ENCODE results near the gene GLIS2.

GLIS2 gene

DNA sequence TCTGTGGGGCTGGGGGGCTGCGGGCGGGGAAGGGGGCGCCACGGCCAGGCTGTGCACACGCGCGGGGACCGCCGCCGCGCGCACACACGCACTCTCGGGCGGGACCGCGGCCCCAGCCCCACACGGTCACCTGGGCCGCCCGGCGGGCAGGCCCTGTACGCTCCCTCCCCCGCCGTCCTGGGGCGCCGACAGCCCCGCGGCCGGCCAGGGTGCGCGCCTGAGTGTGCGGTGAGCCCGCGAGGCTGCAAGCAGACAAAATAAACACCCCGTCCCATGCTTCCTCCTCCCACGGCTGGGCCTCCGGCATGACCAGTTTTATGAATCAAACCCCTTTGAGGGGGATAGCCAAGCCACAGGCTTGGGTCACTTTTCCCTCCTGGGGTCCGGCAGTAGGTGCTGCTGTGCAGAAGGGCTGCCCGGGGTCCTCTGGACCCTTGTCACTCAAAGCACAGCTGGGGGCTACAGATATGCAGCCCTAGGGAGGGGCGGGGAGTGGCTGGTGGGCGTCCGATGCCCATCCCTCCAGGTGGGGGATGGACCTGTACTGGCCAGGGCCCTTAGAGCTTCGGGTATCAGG lies 56.2 kb downstream of the GLIS2 start:
- Mint-ChIP-seq H3K27ac (no peak overlapping the region), H3K27me3 (ENCODE audit: low read depth, poor library complexity) (no peaks in the 10 kb centered on the region), H3K36me3 (ENCODE audit: low read depth) (no peaks in the 10 kb centered on the region), H3K4me1 (peaks cover 70% of the 10 kb centered on the region), H3K9me3 (no peaks in the 10 kb centered on the region), H3K4me3 (peak overlapping the region; percentile 90)
- no peak for DNase-seq
- TF ChIP-seq, protein P1, sequence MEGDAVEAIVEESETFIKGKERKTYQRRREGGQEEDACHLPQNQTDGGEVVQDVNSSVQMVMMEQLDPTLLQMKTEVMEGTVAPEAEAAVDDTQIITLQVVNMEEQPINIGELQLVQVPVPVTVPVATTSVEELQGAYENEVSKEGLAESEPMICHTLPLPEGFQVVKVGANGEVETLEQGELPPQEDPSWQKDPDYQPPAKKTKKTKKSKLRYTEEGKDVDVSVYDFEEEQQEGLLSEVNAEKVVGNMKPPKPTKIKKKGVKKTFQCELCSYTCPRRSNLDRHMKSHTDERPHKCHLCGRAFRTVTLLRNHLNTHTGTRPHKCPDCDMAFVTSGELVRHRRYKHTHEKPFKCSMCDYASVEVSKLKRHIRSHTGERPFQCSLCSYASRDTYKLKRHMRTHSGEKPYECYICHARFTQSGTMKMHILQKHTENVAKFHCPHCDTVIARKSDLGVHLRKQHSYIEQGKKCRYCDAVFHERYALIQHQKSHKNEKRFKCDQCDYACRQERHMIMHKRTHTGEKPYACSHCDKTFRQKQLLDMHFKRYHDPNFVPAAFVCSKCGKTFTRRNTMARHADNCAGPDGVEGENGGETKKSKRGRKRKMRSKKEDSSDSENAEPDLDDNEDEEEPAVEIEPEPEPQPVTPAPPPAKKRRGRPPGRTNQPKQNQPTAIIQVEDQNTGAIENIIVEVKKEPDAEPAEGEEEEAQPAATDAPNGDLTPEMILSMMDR (IDR thresholded peaks at IDR 0.05), result no peak

DNA sequence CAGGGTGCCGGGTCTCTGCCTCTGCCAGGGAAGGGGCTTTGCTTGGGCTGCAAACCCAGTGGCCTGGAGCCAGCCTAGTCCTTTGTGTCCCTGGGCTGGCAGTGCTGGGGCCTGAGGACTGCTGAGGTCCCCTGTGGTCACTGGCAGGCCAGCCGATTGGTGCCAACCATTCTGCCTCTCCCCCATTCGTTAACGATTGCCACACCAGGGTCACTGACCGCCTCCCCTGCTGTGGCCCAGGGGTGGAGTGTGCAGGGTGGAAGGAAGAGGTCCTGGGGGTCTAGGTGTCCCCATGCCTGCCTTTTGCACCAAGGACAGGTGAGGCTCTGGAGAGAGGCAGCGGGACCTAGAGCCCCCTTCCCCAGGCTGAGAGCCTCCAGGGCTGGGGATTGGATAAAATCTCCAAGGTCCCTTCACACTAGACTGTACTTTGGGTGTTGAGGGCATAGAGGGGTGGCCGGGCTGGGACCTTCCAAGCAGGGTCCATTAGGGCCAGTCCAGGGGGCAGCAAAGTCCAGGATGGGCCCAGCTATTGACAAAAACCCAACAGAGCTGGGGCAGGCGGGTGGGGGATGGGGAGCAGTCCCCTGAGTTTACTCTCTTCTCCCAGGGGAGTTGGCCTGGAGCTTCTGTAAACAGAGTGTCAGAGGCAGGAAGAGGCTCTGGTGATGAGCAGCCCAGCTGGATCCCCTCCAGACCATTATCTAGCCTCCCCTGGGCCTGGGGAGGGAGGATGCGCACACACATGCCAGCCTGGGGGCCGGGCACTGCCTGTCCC lies 56.9 kb downstream of the GLIS2 start:
- no peaks in the 10 kb centered on the region for H3K9me3 Mint-ChIP-seq
- H3K36me3 Mint-ChIP-seq (ENCODE audit: low read depth), result no peaks in the 10 kb centered on the region
- H3K27me3 Mint-ChIP-seq (ENCODE audit: low read depth, poor library complexity), result peaks cover under 1% of the 10 kb centered on the region
- TF ChIP-seq, protein P1 (IDR thresholded peaks at IDR 0.05), result no peak
- H3K4me3 Mint-ChIP-seq, result peak overlapping the region; percentile 90
- H3K27ac Mint-ChIP-seq, result no peak overlapping the region
- DNase-seq, result no peak
- H3K4me1 Mint-ChIP-seq, result peaks cover 70% of the 10 kb centered on the region

DNA sequence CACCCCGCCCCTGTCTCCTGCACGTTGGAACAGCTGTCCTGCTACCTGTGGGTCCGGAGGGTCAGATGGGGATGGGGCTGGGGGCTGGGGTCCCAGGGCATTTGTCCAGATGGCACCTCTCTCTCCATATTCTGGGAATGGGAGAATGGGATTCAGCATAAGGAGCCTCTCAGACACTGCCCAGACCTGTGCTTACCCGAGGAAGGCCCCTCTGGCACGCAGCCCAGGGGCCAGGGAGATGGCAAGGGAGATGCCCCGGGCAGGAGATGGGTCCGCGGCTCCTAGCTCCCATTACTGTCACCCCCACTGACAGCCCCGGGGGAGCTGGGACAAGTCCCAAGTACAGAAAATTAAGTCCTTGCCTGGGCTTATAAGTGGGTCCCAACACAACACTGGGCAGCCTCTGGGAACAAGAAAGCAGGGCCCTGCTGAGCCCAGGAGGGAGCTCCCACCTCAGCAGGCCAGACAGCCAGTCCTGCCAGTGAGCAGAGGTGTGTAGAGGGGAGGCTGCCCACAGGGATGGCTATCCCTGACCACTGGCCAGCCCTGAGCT lies 57.6 kb downstream of the GLIS2 start:
- H3K4me1 Mint-ChIP-seq, result peaks cover 76% of the 10 kb centered on the region
- DNase-seq, result no peak
- H3K27me3 Mint-ChIP-seq (ENCODE audit: low read depth, poor library complexity), result peaks cover 3% of the 10 kb centered on the region
- H3K4me3 Mint-ChIP-seq, result peak overlapping the region; percentile 90
- H3K9me3 Mint-ChIP-seq, result no peaks in the 10 kb centered on the region
- H3K27ac Mint-ChIP-seq, result no peak overlapping the region
- TF ChIP-seq, protein P1 (IDR thresholded peaks at IDR 0.05), result no peak
- H3K36me3 Mint-ChIP-seq (ENCODE audit: low read depth), result no peaks in the 10 kb centered on the region

DNA sequence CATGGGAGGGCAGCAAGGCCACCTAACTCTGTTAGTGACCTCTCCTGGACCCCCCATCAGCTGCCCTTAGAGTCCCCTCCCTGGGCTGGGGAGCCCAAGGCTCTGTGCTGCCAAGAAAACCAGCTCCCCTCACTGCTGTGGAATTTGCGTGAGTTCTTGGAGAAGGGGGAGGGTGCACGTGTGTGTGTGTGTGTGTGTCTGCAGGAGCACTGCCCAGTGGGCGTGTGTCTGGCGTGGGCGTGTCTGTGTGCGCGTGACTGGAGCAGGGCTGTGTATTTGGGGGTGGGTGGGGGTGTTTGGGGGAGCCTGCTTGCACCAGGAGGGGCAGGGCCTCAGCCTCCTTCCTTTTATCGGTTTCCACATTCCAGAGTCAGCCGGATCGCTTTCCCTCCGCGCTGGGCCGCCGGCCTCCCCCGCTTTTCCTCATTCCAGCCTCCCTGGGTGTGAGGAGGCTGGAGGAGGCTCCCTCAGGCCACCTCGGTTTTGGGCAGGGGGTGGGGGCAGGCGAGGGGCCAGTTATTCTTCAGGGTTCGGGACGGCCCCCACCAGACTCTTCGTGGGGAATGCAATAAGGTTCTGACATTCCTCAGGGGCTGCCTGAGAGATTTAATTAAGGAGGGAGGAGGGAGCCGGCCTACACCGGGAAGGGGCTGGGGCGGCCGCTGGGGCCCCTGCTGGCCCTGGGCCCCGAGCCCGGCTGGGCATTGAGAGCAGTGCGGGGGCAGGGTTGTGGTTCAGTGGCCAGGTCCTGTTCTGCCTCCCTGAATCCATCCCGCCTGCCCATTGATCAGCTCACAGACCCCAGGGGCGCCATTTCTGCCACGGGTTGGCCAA lies 58.3 kb downstream of the GLIS2 start:
- Mint-ChIP-seq H3K9me3 (no peaks in the 10 kb centered on the region), H3K4me3 (peak overlapping the region; percentile 90), H3K27ac (peak overlapping the region; percentile 82), H3K4me1 (peaks cover 78% of the 10 kb centered on the region), H3K27me3 (ENCODE audit: low read depth, poor library complexity) (peaks cover 3% of the 10 kb centered on the region), H3K36me3 (ENCODE audit: low read depth) (no peaks in the 10 kb centered on the region)
- TF ChIP-seq, protein P1 (IDR thresholded peaks at IDR 0.05), result no peak
- DNase-seq, result peak; percentile 70

DNA sequence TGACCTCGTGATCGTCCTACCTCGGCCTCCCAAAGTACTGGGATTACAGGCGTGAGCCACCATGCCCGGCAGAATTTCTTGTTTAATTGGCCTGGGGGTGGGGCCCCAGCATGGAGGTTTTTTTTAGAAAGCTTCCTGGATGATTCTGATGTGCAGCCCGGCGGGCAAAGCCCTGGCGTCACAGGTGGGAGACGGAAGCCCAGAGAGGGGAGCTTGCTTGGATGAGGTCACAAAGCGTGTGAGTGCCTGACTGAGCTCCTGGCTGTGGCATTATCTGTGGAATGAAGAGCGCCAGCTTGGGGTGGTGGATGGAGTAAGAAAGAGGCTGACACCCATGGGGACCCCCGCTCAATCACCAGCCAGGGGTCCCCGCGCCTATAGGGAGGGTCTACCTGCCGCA lies 59.9 kb downstream of the GLIS2 start:
- no peaks in the 10 kb centered on the region for H3K9me3 Mint-ChIP-seq
- no peaks in the 10 kb centered on the region for H3K36me3 Mint-ChIP-seq (ENCODE audit: low read depth)
- H3K27me3 Mint-ChIP-seq (ENCODE audit: low read depth, poor library complexity), result peaks cover 3% of the 10 kb centered on the region
- peaks cover 75% of the 10 kb centered on the region for H3K4me1 Mint-ChIP-seq
- peak overlapping the region; percentile 91 for H3K27ac Mint-ChIP-seq
- H3K4me3 Mint-ChIP-seq, result peak overlapping the region; percentile 58
- TF ChIP-seq, protein P1 (IDR thresholded peaks at IDR 0.05), result no peak
- DNase-seq, result no peak

All from nephron progenitor cell (in vitro differentiated cells).